ENCODE data around the gene DCAF6.

Gene DCAF6

DNA sequence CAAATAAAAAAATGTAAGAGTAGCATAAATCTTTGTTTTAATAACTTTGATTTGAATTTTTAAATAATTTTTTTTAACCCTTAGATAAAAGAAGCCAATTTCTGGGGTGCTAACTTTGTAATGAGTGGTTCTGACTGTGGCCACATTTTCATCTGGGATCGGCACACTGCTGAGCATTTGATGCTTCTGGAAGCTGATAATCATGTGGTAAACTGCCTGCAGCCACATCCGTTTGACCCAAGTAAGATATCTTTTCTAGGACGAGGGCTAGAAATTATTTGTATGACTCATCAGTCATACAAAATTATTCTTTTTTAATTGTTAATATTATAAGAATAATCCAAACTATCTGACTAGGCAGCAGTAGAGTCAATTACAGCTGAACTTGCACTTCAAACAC, 129.0 kb downstream of the DCAF6 start:
- TF ChIP-seq, protein P1, sequence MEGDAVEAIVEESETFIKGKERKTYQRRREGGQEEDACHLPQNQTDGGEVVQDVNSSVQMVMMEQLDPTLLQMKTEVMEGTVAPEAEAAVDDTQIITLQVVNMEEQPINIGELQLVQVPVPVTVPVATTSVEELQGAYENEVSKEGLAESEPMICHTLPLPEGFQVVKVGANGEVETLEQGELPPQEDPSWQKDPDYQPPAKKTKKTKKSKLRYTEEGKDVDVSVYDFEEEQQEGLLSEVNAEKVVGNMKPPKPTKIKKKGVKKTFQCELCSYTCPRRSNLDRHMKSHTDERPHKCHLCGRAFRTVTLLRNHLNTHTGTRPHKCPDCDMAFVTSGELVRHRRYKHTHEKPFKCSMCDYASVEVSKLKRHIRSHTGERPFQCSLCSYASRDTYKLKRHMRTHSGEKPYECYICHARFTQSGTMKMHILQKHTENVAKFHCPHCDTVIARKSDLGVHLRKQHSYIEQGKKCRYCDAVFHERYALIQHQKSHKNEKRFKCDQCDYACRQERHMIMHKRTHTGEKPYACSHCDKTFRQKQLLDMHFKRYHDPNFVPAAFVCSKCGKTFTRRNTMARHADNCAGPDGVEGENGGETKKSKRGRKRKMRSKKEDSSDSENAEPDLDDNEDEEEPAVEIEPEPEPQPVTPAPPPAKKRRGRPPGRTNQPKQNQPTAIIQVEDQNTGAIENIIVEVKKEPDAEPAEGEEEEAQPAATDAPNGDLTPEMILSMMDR (IDR thresholded peaks at IDR 0.05; ENCODE audit: extremely low read depth, insufficient read depth, missing control alignments), result no peak
- no peak for DNase-seq (ENCODE audit: low spot score)
- in situ Hi-C loops (cut with MboI; ENCODE audit: low pct_unique_long_range_greater_than_20kb, low sequenced_read_pairs, unreplicated experiment), result no loop called here

DNA sequence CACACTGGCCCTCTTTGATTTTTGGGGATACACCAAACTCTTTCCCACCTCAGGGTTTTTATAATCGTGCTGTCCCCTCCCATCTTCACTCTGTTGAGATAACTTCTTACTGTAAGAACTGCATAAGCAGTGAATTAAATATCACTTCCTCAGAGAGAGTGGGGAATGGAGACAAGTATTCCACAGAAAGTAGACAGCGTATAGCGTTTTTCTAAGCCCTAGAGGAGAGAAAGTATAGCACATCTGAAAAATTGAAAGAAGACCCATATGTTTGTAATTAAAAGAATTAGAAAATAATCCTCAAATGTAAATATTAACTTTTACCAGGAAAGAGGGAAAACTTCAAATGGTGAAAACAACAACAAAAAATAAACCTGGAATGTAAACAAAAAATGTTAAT, 132.9 kb downstream of the DCAF6 start:
- TF ChIP-seq, protein P1 (IDR thresholded peaks at IDR 0.05; ENCODE audit: extremely low read depth, insufficient read depth, missing control alignments), result no peak
- in situ Hi-C loops (cut with MboI; ENCODE audit: low pct_unique_long_range_greater_than_20kb, low sequenced_read_pairs, unreplicated experiment), result no loop called here
- no peak for DNase-seq (ENCODE audit: low spot score)

DNA sequence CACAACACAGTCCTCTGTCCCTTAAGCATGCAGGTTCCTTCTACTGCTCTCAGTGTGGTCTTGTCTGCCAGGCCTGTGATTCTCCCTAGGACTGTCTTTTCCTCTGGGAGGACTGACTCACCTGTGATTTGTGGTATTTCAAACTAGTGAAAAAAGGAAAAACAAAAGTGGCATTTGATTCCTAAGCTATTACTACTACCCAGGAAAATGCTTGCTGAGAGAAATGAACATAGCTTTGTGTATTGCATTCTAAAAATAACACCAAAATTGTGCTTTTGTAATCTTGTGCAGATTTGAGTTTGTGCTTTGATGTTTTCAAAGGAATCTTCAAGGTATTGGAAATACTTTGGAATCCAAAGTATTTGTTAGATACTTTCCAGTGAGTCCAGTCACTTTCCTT, 143.3 kb downstream of the DCAF6 start:
- no peak for DNase-seq (ENCODE audit: low spot score)
- in situ Hi-C loops (cut with MboI; ENCODE audit: low pct_unique_long_range_greater_than_20kb, low sequenced_read_pairs, unreplicated experiment), result no loop called here
- TF ChIP-seq, protein P1 (IDR thresholded peaks at IDR 0.05; ENCODE audit: extremely low read depth, insufficient read depth, missing control alignments), result no peak

DNA sequence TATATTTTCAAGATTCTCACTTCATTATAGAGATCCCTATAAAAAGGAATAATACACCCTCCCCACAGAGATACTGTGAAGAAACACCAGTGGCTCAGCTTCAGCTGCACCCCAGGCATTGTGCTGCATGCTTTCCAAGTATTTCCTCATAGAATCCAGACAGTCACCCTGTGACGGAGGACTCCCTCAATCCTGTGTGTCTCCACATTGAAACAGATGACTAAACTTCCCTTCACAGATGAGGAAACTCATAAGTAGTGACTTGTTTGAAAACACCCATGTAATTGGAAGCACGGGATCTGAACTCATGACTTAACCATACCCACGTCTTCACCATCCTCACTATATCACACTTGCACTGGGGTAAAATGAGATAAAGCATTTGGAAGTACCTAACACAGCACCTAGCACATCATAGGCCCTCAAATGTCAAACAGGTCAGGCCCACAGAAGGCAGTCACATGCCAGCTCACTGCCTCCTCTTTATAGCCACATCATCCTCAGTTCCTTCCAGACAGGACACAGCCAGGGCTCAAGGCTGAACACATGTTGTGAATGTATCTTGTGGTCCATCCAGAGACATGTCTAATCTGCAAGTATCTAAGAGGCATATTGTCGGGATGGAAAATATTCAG, 145.0 kb downstream of the DCAF6 start:
- in situ Hi-C loops (cut with MboI; ENCODE audit: low pct_unique_long_range_greater_than_20kb, low sequenced_read_pairs, unreplicated experiment), result no loop called here
- TF ChIP-seq, protein P1 (IDR thresholded peaks at IDR 0.05; ENCODE audit: extremely low read depth, insufficient read depth, missing control alignments), result no peak
- no peak for DNase-seq (ENCODE audit: low spot score)

DNA sequence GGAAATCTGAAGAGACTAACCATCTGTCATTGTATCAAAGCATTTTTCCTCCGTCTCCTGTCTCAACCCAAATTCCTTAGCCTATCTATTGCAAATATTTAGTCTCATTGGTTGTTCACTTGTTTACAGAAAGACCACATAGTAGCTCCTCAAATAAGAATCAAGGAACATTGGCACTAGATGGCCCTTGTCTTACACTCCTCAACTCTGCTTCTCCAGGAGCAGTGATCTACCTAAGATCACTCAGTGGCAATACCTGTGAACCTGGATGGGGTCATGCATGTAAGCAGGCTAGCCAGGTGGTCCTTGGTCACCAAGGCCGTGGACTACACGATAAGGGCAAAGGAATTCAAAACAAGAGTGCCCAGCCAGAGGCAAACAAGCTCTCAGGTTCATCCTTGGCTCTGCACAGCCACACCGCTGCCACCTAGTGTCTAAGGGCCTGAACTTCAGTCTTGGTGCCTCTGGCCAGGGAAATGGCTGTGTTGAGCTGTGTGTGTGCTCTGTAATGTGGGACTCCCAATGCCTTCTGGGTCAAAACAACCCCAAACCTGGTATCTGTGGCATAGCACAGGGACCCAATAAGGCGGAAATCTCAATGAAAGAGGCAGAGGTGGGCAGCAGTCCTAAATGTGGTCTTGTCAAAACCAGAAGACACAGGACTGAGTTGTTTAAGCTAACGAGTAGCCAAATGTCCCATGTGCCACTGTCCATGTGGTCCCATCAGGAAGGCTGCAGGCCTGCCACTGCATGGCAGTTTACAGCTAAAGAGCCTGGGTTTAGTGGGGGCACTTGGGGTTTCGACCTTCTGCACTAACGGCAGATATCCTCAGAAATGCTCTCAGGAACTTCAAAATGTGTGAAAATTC, 145.8 kb downstream of the DCAF6 start:
- TF ChIP-seq, protein P1 (IDR thresholded peaks at IDR 0.05; ENCODE audit: extremely low read depth, insufficient read depth, missing control alignments), result peak; percentile 88
- DNase-seq (ENCODE audit: low spot score), result peak; percentile 83
- in situ Hi-C loops (cut with MboI; ENCODE audit: low pct_unique_long_range_greater_than_20kb, low sequenced_read_pairs, unreplicated experiment), result no loop called here

DNA sequence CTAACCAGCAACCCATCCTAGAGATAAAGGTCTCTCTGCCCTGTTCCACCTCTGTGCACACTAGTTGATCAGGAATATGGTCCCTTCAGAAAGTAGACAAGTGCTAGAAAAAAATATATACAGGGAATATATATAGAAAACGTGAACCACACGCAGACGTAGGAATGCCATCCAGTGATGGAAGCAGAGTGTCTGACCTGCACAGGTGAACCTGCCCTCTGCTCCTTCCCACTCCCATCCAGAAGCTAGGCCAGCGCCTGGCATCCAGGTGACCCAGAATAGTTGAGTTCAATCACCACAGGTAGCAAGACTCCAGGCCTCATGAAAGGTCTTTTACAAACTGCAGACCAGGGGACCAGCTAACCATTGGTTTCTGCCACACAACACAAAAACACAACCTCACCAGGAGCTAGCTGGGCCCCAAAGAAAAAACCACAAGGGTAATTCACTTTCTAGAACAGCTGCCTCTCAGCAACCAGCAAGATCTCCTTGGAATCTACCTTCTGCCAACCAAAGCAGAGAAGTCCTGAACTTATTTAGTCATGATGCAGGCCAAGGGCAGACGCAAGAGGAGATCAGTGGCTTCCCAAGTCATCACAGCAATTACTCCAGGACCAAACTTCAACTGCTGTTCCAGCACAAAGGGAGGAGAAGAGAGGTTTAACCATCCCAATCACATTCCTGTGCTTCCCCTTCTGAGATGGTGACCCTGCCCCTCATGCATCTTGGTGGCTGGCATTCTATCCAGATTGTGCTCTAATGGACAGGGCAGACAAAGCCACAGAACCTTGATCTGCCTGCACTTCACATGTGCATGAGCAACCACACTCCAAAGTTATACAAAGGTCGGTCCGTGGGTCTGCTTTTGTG, 147.2 kb downstream of the DCAF6 start:
- no peak for DNase-seq (ENCODE audit: low spot score)
- TF ChIP-seq, protein P1 (IDR thresholded peaks at IDR 0.05; ENCODE audit: extremely low read depth, insufficient read depth, missing control alignments), result no peak
- in situ Hi-C loops (cut with MboI; ENCODE audit: low pct_unique_long_range_greater_than_20kb, low sequenced_read_pairs, unreplicated experiment), result no loop called here
